H9 (cell line): ENCODE measurements around the gene HIVEP1. TPM values are rescaled to one million over a fixed set of nuclear protein-coding genes. Genes with fewer than 3 reads are reported as not detected.
A peak's percentile ranks its signal among the peaks of the same experiment; 100 is the strongest.

Source experiments
- DNase-seq: peaks from one replicate; pipeline ENCODE4 v3.0.0-alpha.2; 2017
- H2AFZ ChIP-seq: one replicate; pipeline ENCODE4 v1.6.1; 2013; ENCODE audit warnings: mild to moderate bottlenecking, low read length, control low read depth, moderate library complexity
- H2AK5ac ChIP-seq: 2 replicates; pipeline ENCODE4 v1.6.1; 2013; ENCODE audit warnings: low read length, control low read depth, mixed read lengths; ENCODE audit not compliant: insufficient read length
- H2BK120ac ChIP-seq: one replicate; pipeline ENCODE4 v1.6.1; 2013; ENCODE audit warnings: low read depth, mild to moderate bottlenecking, low read length, control low read depth, inconsistent platforms; ENCODE audit not compliant: poor library complexity, severe bottlenecking
- H2BK12ac ChIP-seq: 2 replicates; pipeline ENCODE4 v1.6.1; 2013; ENCODE audit warnings: low read length, control low read depth, mixed read lengths, low read depth; ENCODE audit not compliant: insufficient read length
- H2BK15ac ChIP-seq: 2 replicates; pipeline ENCODE4 v1.6.1; 2013; ENCODE audit warnings: low read depth, low read length, control low read depth
- H2BK20ac ChIP-seq: one replicate; pipeline ENCODE4 v1.6.1; 2013; ENCODE audit warnings: low read depth, mild to moderate bottlenecking, low read length, control low read depth, inconsistent platforms; ENCODE audit not compliant: poor library complexity, severe bottlenecking
- H2BK5ac ChIP-seq: 2 replicates; pipeline ENCODE4 v1.6.1; 2013; ENCODE audit warnings: low read length, control low read depth, mixed read lengths; ENCODE audit not compliant: insufficient read length
- H3K14ac ChIP-seq: 2 replicates; pipeline ENCODE4 v1.6.1; 2013; ENCODE audit warnings: low read length, control low read depth; ENCODE audit not compliant: insufficient read depth
- H3K18ac ChIP-seq: 2 replicates; pipeline ENCODE4 v1.6.1; 2013; ENCODE audit warnings: low read depth, mild to moderate bottlenecking, mixed read lengths, low read length, control low read depth; ENCODE audit not compliant: insufficient read length
- H3K23ac ChIP-seq: 2 replicates; pipeline ENCODE4 v1.6.1; 2013; ENCODE audit warnings: low read length, control low read depth, mixed read lengths, low read depth; ENCODE audit not compliant: insufficient read length
- H3K23me2 ChIP-seq: 2 replicates; pipeline ENCODE4 v1.6.1; 2013; ENCODE audit warnings: low read depth, mild to moderate bottlenecking, mixed read lengths, low read length, control low read depth; ENCODE audit not compliant: insufficient read length, poor library complexity, severe bottlenecking
- H3K27ac ChIP-seq: 2 replicates; pipeline ENCODE4 v1.5.1; 2013; ENCODE audit warnings: low read length, control low read depth, mixed read lengths, low read depth; ENCODE audit not compliant: insufficient read length
- H3K27me3 ChIP-seq: 2 replicates; pipeline ENCODE4 v1.6.1; 2013; ENCODE audit warnings: low read length, control low read depth, inconsistent platforms; ENCODE audit not compliant: insufficient read depth
- H3K4ac ChIP-seq: 2 replicates; pipeline ENCODE4 v1.6.1; 2013; ENCODE audit warnings: low read depth, mild to moderate bottlenecking, control low read depth, inconsistent platforms, low read length, moderate library complexity
- H3K4me1 ChIP-seq: 2 replicates; pipeline ENCODE4 v1.6.1; 2013; ENCODE audit warnings: low read length, control low read depth, inconsistent platforms; ENCODE audit not compliant: insufficient read depth
- H3K4me2 ChIP-seq: 2 replicates; pipeline ENCODE4 v1.6.1; 2013; ENCODE audit warnings: low read length, control low read depth, mixed read lengths; ENCODE audit not compliant: insufficient read length, insufficient read depth
- H3K56ac ChIP-seq: 2 replicates; pipeline ENCODE4 v1.6.1; 2013; ENCODE audit warnings: low read depth, mild to moderate bottlenecking, mixed read lengths, low read length, control low read depth; ENCODE audit not compliant: insufficient read length
- H3K79me1 ChIP-seq: 2 replicates; pipeline ENCODE4 v1.6.1; 2013; ENCODE audit warnings: low read depth, mild to moderate bottlenecking, moderate library complexity, low read length, control low read depth, inconsistent platforms; ENCODE audit not compliant: insufficient read depth, poor library complexity, severe bottlenecking
- H3K79me2 ChIP-seq: 2 replicates; pipeline ENCODE4 v1.6.1; 2013; ENCODE audit warnings: low read length, control low read depth, inconsistent platforms; ENCODE audit not compliant: insufficient read depth
- H3K9ac ChIP-seq: 2 replicates; pipeline ENCODE4 v1.6.1; 2013; ENCODE audit warnings: low read length, control low read depth, mixed read lengths; ENCODE audit not compliant: insufficient read length; ENCODE audit errors: extremely low read depth
- H3K9me3 ChIP-seq: one replicate; pipeline ENCODE4 v1.6.1; 2013; ENCODE audit warnings: low read depth, low read length, inconsistent platforms; ENCODE audit not compliant: control insufficient read depth
- H3T11ph ChIP-seq: one replicate; pipeline ENCODE4 v1.6.1; 2013; ENCODE audit warnings: mild to moderate bottlenecking, low read length, control low read depth, inconsistent platforms
- H4K20me1 ChIP-seq: one replicate; pipeline ENCODE4 v1.6.1; 2013; ENCODE audit not compliant: control insufficient read depth, insufficient read length, insufficient read depth
- H4K5ac ChIP-seq: 2 replicates; pipeline ENCODE4 v1.6.1; 2013; ENCODE audit warnings: low read depth, mild to moderate bottlenecking, mixed read lengths, low read length, control low read depth; ENCODE audit not compliant: insufficient read length
- H4K8ac ChIP-seq: replicated peaks from 2 replicates; pipeline ENCODE4 v1.6.1; 2013; ENCODE audit warnings: low read length, control low read depth, mixed read lengths, low read depth; ENCODE audit not compliant: insufficient read length
- H4K91ac ChIP-seq: 2 replicates; pipeline ENCODE4 v1.6.1; 2013; ENCODE audit warnings: low read depth, mild to moderate bottlenecking, moderate library complexity, mixed read lengths, low read length, control low read depth; ENCODE audit not compliant: insufficient read length
- H3K27ac Mint-ChIP-seq, 3 experiments: 2 replicates in 2 of 3; 3 replicates in 1 of 3; pipeline ENCODE4 v1.8.0; 2020 to 2021; ENCODE audit warnings: mixed read lengths in 3 of 3, mild to moderate bottlenecking in 1 of 3, moderate library complexity in 1 of 3
- H3K27me3 Mint-ChIP-seq: 2 replicates; pipeline ENCODE4 v1.8.0; 2021; ENCODE audit warnings: low read depth, mild to moderate bottlenecking, moderate library complexity, mixed read lengths
- H3K36me3 Mint-ChIP-seq, 3 experiments: 2 replicates in 2 of 3; 3 replicates in 1 of 3; pipeline ENCODE4 v1.8.0; 2020 to 2021; ENCODE audit warnings: low read depth in 3 of 3, mixed read lengths in 3 of 3; ENCODE audit not compliant: insufficient read depth in 1 of 3
- H3K4me1 Mint-ChIP-seq, 2 experiments: 2 replicates each; pipeline ENCODE4 v1.8.0; 2020; ENCODE audit warnings: mixed read lengths in 2 of 2
- H3K4me3 Mint-ChIP-seq, 2 experiments: 2 replicates in 1 of 2; 3 replicates in 1 of 2; pipeline ENCODE4 v1.8.0; 2020 to 2021; ENCODE audit warnings: mild to moderate bottlenecking in 2 of 2, mixed read lengths in 2 of 2, moderate library complexity in 1 of 2
- H3K9me3 Mint-ChIP-seq, 2 experiments: 2 replicates in 1 of 2; 3 replicates in 1 of 2; pipeline ENCODE4 v1.8.0; 2020; ENCODE audit warnings: mild to moderate bottlenecking in 2 of 2, mixed read lengths in 2 of 2, moderate library complexity in 1 of 2
- WGBS: extraction: QIAGEN DNeasy Blood & Tissue Kit; methylation state at CpG from one replicate; pipeline ENCODE4 v1.1.7; 2013; ENCODE audit warnings: missing lambda C conversion rate, low lambda C conversion rate, mixed read lengths; ENCODE audit not compliant: insufficient read length; ENCODE audit errors: extremely low coverage; 5-methylcytosine and 5-hydroxymethylcytosine counted together
- total RNA-seq: library from RNA; stranded (reverse); gene quantifications from 2 replicates; pipeline ENCODE4 v1.2.1, GENCODE V29; 2021
- TF ChIP-seq, protein P1 (sequence below): fragments of 200-600 bp; sonication (generic); conservative IDR thresholded peaks from 3 replicates; pipeline ENCODE4 v1.8.0; 2021; ENCODE audit warnings: antibody characterized with exemption, mild to moderate bottlenecking

The HIVEP1 gene
- total RNA-seq, 1 experiment from 2014 or later, result 44.2 TPM

DNA sequence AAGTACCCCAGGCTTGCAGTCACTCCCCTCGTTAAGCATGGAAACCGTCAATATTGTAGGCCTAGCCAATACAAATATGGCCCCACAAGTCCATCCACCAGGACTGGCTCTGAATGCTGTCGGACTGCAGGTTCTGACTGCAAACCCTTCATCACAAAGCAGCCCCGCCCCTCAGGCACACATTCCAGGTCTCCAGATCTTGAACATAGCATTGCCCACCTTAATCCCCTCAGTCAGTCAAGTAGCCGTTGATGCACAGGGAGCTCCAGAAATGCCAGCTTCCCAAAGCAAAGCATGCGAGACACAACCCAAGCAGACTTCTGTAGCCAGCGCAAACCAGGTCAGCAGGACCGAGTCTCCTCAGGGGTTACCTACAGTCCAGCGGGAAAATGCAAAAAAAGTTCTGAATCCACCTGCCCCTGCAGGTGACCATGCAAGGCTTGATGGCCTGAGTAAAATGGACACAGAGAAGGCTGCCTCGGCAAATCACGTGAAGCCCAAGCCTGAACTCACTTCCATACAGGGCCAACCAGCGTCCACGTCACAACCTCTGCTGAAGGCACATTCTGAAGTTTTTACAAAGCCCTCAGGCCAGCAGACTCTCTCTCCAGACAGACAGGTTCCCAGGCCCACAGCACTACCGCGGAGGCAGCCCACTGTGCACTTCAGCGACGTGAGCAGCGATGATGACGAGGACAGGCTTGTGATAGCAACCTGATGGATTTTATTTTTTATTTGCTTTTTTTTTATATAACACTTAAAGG lies 151.8 kb downstream of the HIVEP1 start:
- Histone ChIP-seq H3K18ac (no peak overlapping the region), H3K9me3 (no peaks in the 10 kb centered on the region), H3K4me1 (no peaks in the 10 kb centered on the region), H3K23me2 (no peaks in the 10 kb centered on the region), H3K9ac (no peak overlapping the region), H2BK12ac (no peak overlapping the region), H3K14ac (no peak overlapping the region), H3K23ac (no peak overlapping the region), H3K27ac (no peak overlapping the region), H2AK5ac (no peak overlapping the region), H3K79me1 (no peaks in the 10 kb centered on the region), H4K8ac (no peak overlapping the region), H4K5ac (no peak overlapping the region), H3K27me3 (no peaks in the 10 kb centered on the region), H2AFZ (no peak overlapping the region), H3K4me2 (no peak overlapping the region), H4K91ac (no peak overlapping the region), H3K4ac (no peak overlapping the region), H2BK15ac (no peak overlapping the region), H2BK120ac (no peak overlapping the region), H3K79me2 (no peaks in the 10 kb centered on the region), H3T11ph (no peak overlapping the region), H2BK5ac (no peak overlapping the region), H4K20me1 (no peaks in the 10 kb centered on the region), H2BK20ac (no peak overlapping the region), H3K56ac (no peak overlapping the region)
- peak overlapping the region in 1 of 3 experiments; percentile 14; a peak in 2 of 7 replicates for H3K27ac Mint-ChIP-seq
- WGBS, result no CpG with 5 or more reads among the region's 19 CpGs
- H3K27me3 Mint-ChIP-seq, result no peaks in the 10 kb centered on the region
- H3K4me3 Mint-ChIP-seq, result no peak overlapping the region
- peaks cover 27 to 36% (median 30%) of the 10 kb centered on the region in 3 experiments; a peak in 6 of 7 replicates for H3K36me3 Mint-ChIP-seq
- DNase-seq, result no peak
- H3K4me1 Mint-ChIP-seq, result peaks cover 0 to 5% of the 10 kb centered on the region in 2 experiments; a peak in 3 of 4 replicates
- H3K9me3 Mint-ChIP-seq, result no peaks in the 10 kb centered on the region
- TF ChIP-seq, protein P1, sequence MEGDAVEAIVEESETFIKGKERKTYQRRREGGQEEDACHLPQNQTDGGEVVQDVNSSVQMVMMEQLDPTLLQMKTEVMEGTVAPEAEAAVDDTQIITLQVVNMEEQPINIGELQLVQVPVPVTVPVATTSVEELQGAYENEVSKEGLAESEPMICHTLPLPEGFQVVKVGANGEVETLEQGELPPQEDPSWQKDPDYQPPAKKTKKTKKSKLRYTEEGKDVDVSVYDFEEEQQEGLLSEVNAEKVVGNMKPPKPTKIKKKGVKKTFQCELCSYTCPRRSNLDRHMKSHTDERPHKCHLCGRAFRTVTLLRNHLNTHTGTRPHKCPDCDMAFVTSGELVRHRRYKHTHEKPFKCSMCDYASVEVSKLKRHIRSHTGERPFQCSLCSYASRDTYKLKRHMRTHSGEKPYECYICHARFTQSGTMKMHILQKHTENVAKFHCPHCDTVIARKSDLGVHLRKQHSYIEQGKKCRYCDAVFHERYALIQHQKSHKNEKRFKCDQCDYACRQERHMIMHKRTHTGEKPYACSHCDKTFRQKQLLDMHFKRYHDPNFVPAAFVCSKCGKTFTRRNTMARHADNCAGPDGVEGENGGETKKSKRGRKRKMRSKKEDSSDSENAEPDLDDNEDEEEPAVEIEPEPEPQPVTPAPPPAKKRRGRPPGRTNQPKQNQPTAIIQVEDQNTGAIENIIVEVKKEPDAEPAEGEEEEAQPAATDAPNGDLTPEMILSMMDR, result no peak
